ENCODE measurements around the gene ENTHD1. TPM values are rescaled to one million over a fixed set of nuclear protein-coding genes. Genes with fewer than 3 reads are reported as not detected.
A peak's percentile ranks its signal among the peaks of the same experiment; 100 is the strongest.

The ENTHD1 gene
- total RNA-seq, 3 donors from 2014 or later (not counting 1 experiment from before 2014, with no cell fraction given) = not detected

DNA sequence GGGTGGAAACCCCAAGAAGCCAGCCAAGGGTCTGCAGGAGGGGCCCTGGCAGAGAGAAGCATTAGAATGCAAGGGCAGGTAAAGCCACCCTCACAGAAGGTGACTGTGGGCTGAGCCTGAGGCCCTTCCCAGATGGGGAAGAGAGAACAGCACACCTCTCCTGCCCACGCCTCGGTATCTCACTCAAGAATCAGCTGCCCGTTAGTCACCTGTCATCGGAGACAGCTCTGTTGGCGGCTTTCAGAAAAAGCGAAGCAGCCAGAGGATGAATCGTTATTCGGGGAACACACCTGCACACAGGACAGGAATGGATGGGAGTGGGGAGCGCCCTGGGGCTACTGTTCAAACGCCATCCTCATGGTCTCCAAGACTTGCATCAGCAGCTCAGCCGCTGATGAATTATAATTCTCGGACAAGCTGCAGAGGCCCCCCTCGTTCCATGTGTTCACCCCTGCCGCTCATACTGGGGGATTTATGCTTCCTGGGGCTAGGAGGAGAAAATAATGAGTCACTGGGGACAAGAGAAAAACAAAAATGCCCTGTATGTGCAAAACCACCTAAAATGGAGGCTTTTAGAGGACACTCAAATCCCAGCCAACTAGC is 45.0 kb upstream of the ENTHD1 start:
- Histone ChIP-seq H3K27ac (ENCODE audit: low read length) (no peak overlapping the region), H3K4me3 (ENCODE audit: low read length) (no peak overlapping the region), H3K9me3 (ENCODE audit: control insufficient read depth, insufficient read depth, low read length) (no peaks in the 10 kb centered on the region), H3K4me1 (ENCODE audit: control insufficient read depth, insufficient read depth, low read length) (peaks cover 44% of the 10 kb centered on the region), H3K36me3 (ENCODE audit: control insufficient read depth, insufficient read depth, low read length) (no peaks in the 10 kb centered on the region), H3K27me3 (ENCODE audit: control insufficient read depth, insufficient read depth, low read length) (no peaks in the 10 kb centered on the region)
- ATAC-seq = no peak
- Mint-ChIP-seq H3K36me3 (no peaks in the 10 kb centered on the region), H3K4me1 (peaks cover 81 to 83% of the 10 kb centered on the region in 2 donors), H3K4me3 (no peak overlapping the region), H3K27ac (peak overlapping the region; percentile 68 to 72), H3K27me3 (ENCODE audit: low read depth in 2 of 2) (no peaks in the 10 kb centered on the region), H3K9me3 (no peaks in the 10 kb centered on the region)
- 91% methylated on average over 14 of the region's 14 CpGs for WGBS (ENCODE audit: insufficient coverage)
- intact Hi-C loops (cut with micrococcal nuclease) = no loop called here
- DNase-seq = peak in 1 of 2 donors; percentile 49
- TF ChIP-seq, protein P1, sequence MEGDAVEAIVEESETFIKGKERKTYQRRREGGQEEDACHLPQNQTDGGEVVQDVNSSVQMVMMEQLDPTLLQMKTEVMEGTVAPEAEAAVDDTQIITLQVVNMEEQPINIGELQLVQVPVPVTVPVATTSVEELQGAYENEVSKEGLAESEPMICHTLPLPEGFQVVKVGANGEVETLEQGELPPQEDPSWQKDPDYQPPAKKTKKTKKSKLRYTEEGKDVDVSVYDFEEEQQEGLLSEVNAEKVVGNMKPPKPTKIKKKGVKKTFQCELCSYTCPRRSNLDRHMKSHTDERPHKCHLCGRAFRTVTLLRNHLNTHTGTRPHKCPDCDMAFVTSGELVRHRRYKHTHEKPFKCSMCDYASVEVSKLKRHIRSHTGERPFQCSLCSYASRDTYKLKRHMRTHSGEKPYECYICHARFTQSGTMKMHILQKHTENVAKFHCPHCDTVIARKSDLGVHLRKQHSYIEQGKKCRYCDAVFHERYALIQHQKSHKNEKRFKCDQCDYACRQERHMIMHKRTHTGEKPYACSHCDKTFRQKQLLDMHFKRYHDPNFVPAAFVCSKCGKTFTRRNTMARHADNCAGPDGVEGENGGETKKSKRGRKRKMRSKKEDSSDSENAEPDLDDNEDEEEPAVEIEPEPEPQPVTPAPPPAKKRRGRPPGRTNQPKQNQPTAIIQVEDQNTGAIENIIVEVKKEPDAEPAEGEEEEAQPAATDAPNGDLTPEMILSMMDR (IDR thresholded peaks at IDR 0.05) = no peak

DNA sequence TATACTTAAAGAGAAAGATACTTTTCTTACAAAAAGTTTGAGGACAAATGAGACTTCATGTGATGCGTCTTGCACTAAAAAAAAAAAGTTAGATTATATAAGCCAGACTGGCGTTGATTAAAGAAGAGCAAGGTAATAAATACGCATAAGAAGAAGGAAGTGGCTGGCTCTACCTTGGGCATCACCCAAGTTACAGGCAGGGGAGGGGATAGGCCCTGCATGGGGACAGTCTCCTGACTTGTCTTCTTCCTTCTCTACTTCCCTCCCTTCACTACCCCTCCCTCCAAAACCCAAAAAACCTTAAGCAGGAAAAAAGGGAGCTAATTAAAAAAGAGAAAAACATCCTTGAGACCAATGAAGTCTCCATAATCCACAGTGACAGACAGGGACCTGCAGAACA is 44.3 kb upstream of the ENTHD1 start:
- TF ChIP-seq, protein P1 (IDR thresholded peaks at IDR 0.05) = no peak
- WGBS (ENCODE audit: insufficient coverage) = 65% methylated on average over 3 of the region's 3 CpGs
- no peak overlapping the region for H3K27ac ChIP-seq (ENCODE audit: low read length)
- peak overlapping the region; percentile 68 to 72 for H3K27ac Mint-ChIP-seq
- no peaks in the 10 kb centered on the region for H3K9me3 Mint-ChIP-seq
- H3K36me3 ChIP-seq (ENCODE audit: control insufficient read depth, insufficient read depth, low read length) = no peaks in the 10 kb centered on the region
- no peak overlapping the region for H3K4me3 Mint-ChIP-seq
- no peaks in the 10 kb centered on the region for H3K9me3 ChIP-seq (ENCODE audit: control insufficient read depth, insufficient read depth, low read length)
- H3K4me3 ChIP-seq (ENCODE audit: low read length) = no peak overlapping the region
- H3K36me3 Mint-ChIP-seq = no peaks in the 10 kb centered on the region
- intact Hi-C loops (cut with micrococcal nuclease) = no loop called here
- H3K27me3 Mint-ChIP-seq (ENCODE audit: low read depth in 2 of 2) = no peaks in the 10 kb centered on the region
- H3K4me1 Mint-ChIP-seq = peaks cover 83 to 84% of the 10 kb centered on the region in 2 donors
- ATAC-seq (peak in 1 of 3 donors; percentile 32), DNase-seq (peak in 1 of 2 donors; percentile 75)
- no peaks in the 10 kb centered on the region for H3K27me3 ChIP-seq (ENCODE audit: control insufficient read depth, insufficient read depth, low read length)
- H3K4me1 ChIP-seq (ENCODE audit: control insufficient read depth, insufficient read depth, low read length) = peaks cover 46% of the 10 kb centered on the region

DNA sequence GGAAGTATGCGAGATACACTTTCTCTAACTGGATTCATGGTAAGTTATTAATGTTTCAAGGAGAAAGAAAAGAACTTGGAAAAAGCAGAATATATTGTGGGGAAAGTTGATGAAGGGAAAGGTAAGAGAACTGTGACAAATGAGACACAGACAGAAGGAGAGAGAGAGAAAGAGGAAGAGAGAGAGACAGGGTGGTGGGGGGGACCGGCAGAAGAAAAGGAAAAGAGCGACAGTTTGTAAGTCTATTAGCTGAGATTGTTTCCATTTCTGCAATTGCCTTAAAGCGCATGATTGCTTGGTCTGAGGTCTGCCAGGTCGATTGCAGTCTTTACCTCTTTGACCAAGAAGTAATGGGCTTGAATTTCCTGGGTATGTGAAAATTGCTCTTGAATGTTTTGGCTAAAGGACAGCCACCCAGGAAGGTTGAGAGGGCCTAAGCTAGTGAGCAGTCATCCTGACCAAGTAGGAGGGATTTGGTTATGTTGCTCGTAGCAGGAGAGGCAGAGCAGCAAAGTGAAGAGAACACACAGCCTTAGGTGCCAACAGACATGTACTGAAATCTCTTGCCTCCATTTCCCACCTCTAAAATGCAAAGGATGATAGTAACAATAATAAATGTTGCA is 43.1 kb upstream of the ENTHD1 start:
- intact Hi-C loops (cut with micrococcal nuclease) = no loop called here
- H3K27me3 Mint-ChIP-seq (ENCODE audit: low read depth in 2 of 2) = no peaks in the 10 kb centered on the region
- peak overlapping the region; percentile 41 for H3K4me3 Mint-ChIP-seq
- peak overlapping the region; percentile 34 for H3K27ac ChIP-seq (ENCODE audit: low read length)
- H3K9me3 Mint-ChIP-seq = no peaks in the 10 kb centered on the region
- H3K27ac Mint-ChIP-seq = peak overlapping the region; percentile 68 to 72
- H3K4me1 ChIP-seq (ENCODE audit: control insufficient read depth, insufficient read depth, low read length) = peaks cover 57% of the 10 kb centered on the region
- ATAC-seq (no peak), DNase-seq (no peak)
- no peaks in the 10 kb centered on the region for H3K27me3 ChIP-seq (ENCODE audit: control insufficient read depth, insufficient read depth, low read length)
- 52% methylated on average over 6 of the region's 6 CpGs for WGBS (ENCODE audit: insufficient coverage)
- no peaks in the 10 kb centered on the region for H3K9me3 ChIP-seq (ENCODE audit: control insufficient read depth, insufficient read depth, low read length)
- peaks cover 80 to 81% of the 10 kb centered on the region in 2 donors for H3K4me1 Mint-ChIP-seq
- no peaks in the 10 kb centered on the region for H3K36me3 ChIP-seq (ENCODE audit: control insufficient read depth, insufficient read depth, low read length)
- TF ChIP-seq, protein P1 (IDR thresholded peaks at IDR 0.05) = no peak
- no peak overlapping the region for H3K4me3 ChIP-seq (ENCODE audit: low read length)
- H3K36me3 Mint-ChIP-seq = no peaks in the 10 kb centered on the region

Data from natural killer cell (primary cell).